Neural crest cell (in vitro differentiated cells): Measurements from ENCODE around the gene NKIRAS1. TPM values are rescaled to one million over a fixed set of nuclear protein-coding genes. Genes with fewer than 3 reads are reported as not detected.

Experiments
- DNase-seq: peaks from one replicate; pipeline ENCODE4 v3.0.0; 2021; ENCODE audit warnings: low read depth, mixed read lengths, low spot score
- H3K27ac Mint-ChIP-seq: one replicate; pipeline ENCODE4 v1.8.0; 2021; ENCODE audit warnings: mild to moderate bottlenecking, mixed read lengths; ENCODE audit not compliant: unreplicated experiment
- H3K27me3 Mint-ChIP-seq: 2 replicates; pipeline ENCODE4 v1.8.0; 2021; ENCODE audit warnings: low read depth, mild to moderate bottlenecking, mixed read lengths
- H3K36me3 Mint-ChIP-seq: 2 replicates; pipeline ENCODE4 v1.8.0; 2021; ENCODE audit warnings: low read depth, mild to moderate bottlenecking, mixed read lengths
- H3K4me1 Mint-ChIP-seq: 2 replicates; pipeline ENCODE4 v1.8.0; 2021; ENCODE audit warnings: mixed read lengths
- H3K4me3 Mint-ChIP-seq: one replicate; pipeline ENCODE4 v1.8.0; 2021; ENCODE audit warnings: mild to moderate bottlenecking, mixed read lengths
- H3K9me3 Mint-ChIP-seq: 2 replicates; pipeline ENCODE4 v1.8.0; 2021; ENCODE audit warnings: mixed read lengths
- CTCF ChIP-seq: fragments of 200-600 bp; sonication (generic); conservative IDR thresholded peaks from 2 replicates; pipeline ENCODE4 v1.5.0; 2021; ENCODE audit warnings: antibody characterized with exemption, mild to moderate bottlenecking
- total RNA-seq: library from RNA; stranded (reverse); gene quantifications from 2 replicates; pipeline ENCODE4 v1.2.1, GENCODE V29; 2021

NKIRAS1 gene
- total RNA-seq, 1 donor from 2014 or later, result 9.7 TPM

- H3K4me3 Mint-ChIP-seq, result peak overlapping the region; percentile 59
- H3K27ac Mint-ChIP-seq, result no peak overlapping the region
- peaks cover 18% of the 10 kb centered on the region for H3K27me3 Mint-ChIP-seq
- no peaks in the 10 kb centered on the region for H3K9me3 Mint-ChIP-seq
- H3K36me3 Mint-ChIP-seq, result no peaks in the 10 kb centered on the region
- no peak for TF ChIP-seq CTCF
- peaks cover 17% of the 10 kb centered on the region for H3K4me1 Mint-ChIP-seq
- no peak for DNase-seq
These were observed 24.0 kb upstream of the NKIRAS1 start for GRCh38 chr3:23940775-23941174.

GRCh38 chr3:23938688-23939087 lies 21.9 kb upstream of the NKIRAS1 start:
- Mint-ChIP-seq H3K9me3 (no peaks in the 10 kb centered on the region), H3K27ac (no peak overlapping the region), H3K4me3 (no peak overlapping the region), H3K27me3 (peaks cover 9% of the 10 kb centered on the region), H3K4me1 (peaks cover 14% of the 10 kb centered on the region), H3K36me3 (no peaks in the 10 kb centered on the region)
- no peak for TF ChIP-seq CTCF
- DNase-seq, result no peak

- H3K4me3 Mint-ChIP-seq, result no peak overlapping the region
- no peak overlapping the region for H3K27ac Mint-ChIP-seq
- H3K36me3 Mint-ChIP-seq, result no peaks in the 10 kb centered on the region
- peaks cover 14% of the 10 kb centered on the region for H3K4me1 Mint-ChIP-seq
- no peak for TF ChIP-seq CTCF
- no peak for DNase-seq
- no peaks in the 10 kb centered on the region for H3K27me3 Mint-ChIP-seq
- H3K9me3 Mint-ChIP-seq, result no peaks in the 10 kb centered on the region
These were observed 20.5 kb upstream of the NKIRAS1 start for GRCh38 chr3:23937296-23937695.

- no peak for TF ChIP-seq CTCF
- no peaks in the 10 kb centered on the region for H3K36me3 Mint-ChIP-seq
- H3K27me3 Mint-ChIP-seq, result no peaks in the 10 kb centered on the region
- H3K4me3 Mint-ChIP-seq, result no peak overlapping the region
- DNase-seq, result no peak
- H3K4me1 Mint-ChIP-seq, result peaks cover 14% of the 10 kb centered on the region
- no peaks in the 10 kb centered on the region for H3K9me3 Mint-ChIP-seq
- no peak overlapping the region for H3K27ac Mint-ChIP-seq
These were observed 17.5 kb upstream of the NKIRAS1 start for GRCh38 chr3:23934253-23934652.

GRCh38 chr3:23932571-23932970 lies 15.8 kb upstream of the NKIRAS1 start:
- TF ChIP-seq CTCF, result no peak
- Mint-ChIP-seq H3K9me3 (no peaks in the 10 kb centered on the region), H3K4me1 (peaks cover 14% of the 10 kb centered on the region), H3K27ac (no peak overlapping the region), H3K27me3 (no peaks in the 10 kb centered on the region), H3K4me3 (no peak overlapping the region), H3K36me3 (no peaks in the 10 kb centered on the region)
- DNase-seq, result no peak

- no peaks in the 10 kb centered on the region for H3K36me3 Mint-ChIP-seq
- H3K27me3 Mint-ChIP-seq, result no peaks in the 10 kb centered on the region
- no peak for TF ChIP-seq CTCF
- no peak overlapping the region for H3K27ac Mint-ChIP-seq
- H3K4me1 Mint-ChIP-seq, result peaks cover 9% of the 10 kb centered on the region
- no peak for DNase-seq
- no peak overlapping the region for H3K4me3 Mint-ChIP-seq
- no peaks in the 10 kb centered on the region for H3K9me3 Mint-ChIP-seq
These were observed 14.8 kb upstream of the NKIRAS1 start for GRCh38 chr3:23931597-23931996.
